ENCODE measurements around the gene PTP4A1. TPM values are rescaled to one million over a fixed set of nuclear protein-coding genes. Genes with fewer than 3 reads are reported as not detected.

The PTP4A1 gene
- total and polyA plus RNA-seq, 2 of the 13 experiments (the other 11 are each of a cell fraction or from before 2014, with no cell fraction given), result 141 to 376 TPM

DNA sequence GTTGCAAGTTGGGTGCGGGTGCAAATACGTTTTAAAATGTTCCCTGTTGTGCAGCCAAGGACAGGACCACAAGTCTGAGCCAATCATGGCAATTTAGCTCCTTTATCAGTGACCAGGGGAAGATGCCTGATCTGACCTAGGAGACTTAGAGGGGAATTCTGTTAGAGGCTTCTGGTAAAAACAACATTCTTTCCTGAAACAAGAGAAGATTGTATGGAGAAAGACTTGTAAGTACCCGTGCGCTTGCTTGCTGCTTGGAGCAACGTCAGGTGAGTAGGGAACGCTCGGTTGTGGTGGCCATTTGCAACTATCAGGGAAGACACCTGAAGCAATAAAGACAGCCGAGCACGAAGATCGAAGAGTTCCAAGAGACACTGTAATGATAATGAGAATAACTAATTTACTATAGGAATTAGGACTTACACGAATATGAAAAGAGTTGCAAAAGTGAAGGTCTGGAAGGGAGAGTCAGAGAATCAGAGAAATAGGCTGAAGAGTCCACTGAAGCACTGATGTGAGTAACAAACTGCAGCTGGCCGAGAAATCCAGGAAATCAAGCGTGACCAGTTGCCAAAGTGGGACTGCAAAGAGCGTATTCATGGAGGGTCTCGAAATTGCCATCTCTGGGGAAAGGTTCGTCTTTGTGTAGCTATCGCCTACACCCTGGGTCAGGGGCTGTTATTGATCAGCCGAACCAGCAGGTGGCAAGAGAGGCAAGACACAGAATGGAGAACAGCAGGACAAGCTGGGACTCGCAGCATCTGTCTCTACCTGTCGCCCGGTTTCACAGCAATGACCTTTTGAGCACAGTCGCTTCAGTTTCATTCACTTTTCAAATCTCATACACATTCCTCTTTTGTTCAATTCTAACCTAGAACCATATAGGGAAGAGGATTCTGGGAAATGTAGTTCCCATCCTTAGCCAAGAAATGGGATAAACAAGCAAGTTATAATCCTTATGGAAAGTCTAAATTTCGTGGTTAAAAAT lies 26.1 kb downstream of the PTP4A1 start (continued):
- TF ChIP-seq ZFY (CRISPR knock-in tag; IDR thresholded peaks at IDR 0.05) (peak; percentile 41; the same call in 1 of the 2 replicates), MED8 (CRISPR knock-in tag; IDR thresholded peaks at IDR 0.05; ENCODE audit: insufficient replicate concordance) (no peak), MYNN (CRISPR knock-in tag; IDR thresholded peaks at IDR 0.05; ENCODE audit: low read depth) (0 out of 2 replicates have a peak, but pooled peaks have one; percentile 21), DDIT3 (CRISPR knock-in tag; IDR thresholded peaks at IDR 0.05) (no peak), MIXL1 (CRISPR knock-in tag; IDR thresholded peaks at IDR 0.05) (peak; percentile 52; the same call in 1 of the 2 replicates), ZNF746 (CRISPR knock-in tag; IDR thresholded peaks at IDR 0.05) (no peak), SP2 (CRISPR knock-in tag; IDR thresholded peaks at IDR 0.05) (no peak), ZNF224 (CRISPR knock-in tag; IDR thresholded peaks at IDR 0.05) (no peak), REPIN1 (CRISPR knock-in tag; IDR thresholded peaks at IDR 0.05; ENCODE audit: borderline replicate concordance, low read depth) (peak; percentile 90), ZNF501 (CRISPR knock-in tag; IDR thresholded peaks at IDR 0.05) (peak; percentile 87), ZBTB3 (CRISPR knock-in tag; IDR thresholded peaks at IDR 0.05; ENCODE audit: borderline replicate concordance, low read depth) (no peak), HNF1B (CRISPR knock-in tag; IDR thresholded peaks at IDR 0.05) (peak; percentile 74), ZNF724P (CRISPR knock-in tag; IDR thresholded peaks at IDR 0.05; ENCODE audit: borderline replicate concordance) (no peak), HOXD1 (CRISPR knock-in tag; IDR thresholded peaks at IDR 0.05) (no peak), ZSCAN20 (CRISPR knock-in tag; IDR thresholded peaks at IDR 0.05; ENCODE audit: borderline replicate concordance) (peak; percentile 54; the same call in 1 of the 2 replicates), ZNF296 (CRISPR knock-in tag; conservative IDR thresholded peaks at IDR 0.05) (no peak), ZNF703 (CRISPR knock-in tag; IDR thresholded peaks at IDR 0.05; ENCODE audit: borderline replicate concordance) (no peak), TCF7 (IDR thresholded peaks at IDR 0.05; ENCODE audit: low read depth) (no peak), ZNF180 (CRISPR knock-in tag; IDR thresholded peaks at IDR 0.05; ENCODE audit: borderline replicate concordance, low read depth) (no peak), NAIF1 (CRISPR knock-in tag; IDR thresholded peaks at IDR 0.05; ENCODE audit: borderline replicate concordance) (peak; percentile 66; the same call in 1 of the 2 replicates), REL (CRISPR knock-in tag; conservative IDR thresholded peaks at IDR 0.05) (peak; percentile 79; the same call in 1 of the 2 replicates), PAF1 (CRISPR knock-in tag; IDR thresholded peaks at IDR 0.05) (no peak)
- TF ChIP-seq, protein P1, sequence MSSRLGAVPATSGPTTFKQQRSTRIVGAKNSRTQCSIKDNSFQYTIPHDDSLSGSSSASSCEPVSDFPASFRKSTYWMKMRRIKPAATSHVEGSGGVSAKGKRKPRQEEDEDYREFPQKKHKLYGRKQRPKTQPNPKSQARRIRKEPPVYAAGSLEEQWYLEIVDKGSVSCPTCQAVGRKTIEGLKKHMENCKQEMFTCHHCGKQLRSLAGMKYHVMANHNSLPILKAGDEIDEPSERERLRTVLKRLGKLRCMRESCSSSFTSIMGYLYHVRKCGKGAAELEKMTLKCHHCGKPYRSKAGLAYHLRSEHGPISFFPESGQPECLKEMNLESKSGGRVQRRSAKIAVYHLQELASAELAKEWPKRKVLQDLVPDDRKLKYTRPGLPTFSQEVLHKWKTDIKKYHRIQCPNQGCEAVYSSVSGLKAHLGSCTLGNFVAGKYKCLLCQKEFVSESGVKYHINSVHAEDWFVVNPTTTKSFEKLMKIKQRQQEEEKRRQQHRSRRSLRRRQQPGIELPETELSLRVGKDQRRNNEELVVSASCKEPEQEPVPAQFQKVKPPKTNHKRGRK (CRISPR knock-in tag; IDR thresholded peaks at IDR 0.05), result no peak
- TF ChIP-seq, protein P2, sequence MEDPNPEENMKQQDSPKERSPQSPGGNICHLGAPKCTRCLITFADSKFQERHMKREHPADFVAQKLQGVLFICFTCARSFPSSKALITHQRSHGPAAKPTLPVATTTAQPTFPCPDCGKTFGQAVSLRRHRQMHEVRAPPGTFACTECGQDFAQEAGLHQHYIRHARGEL (CRISPR knock-in tag; IDR thresholded peaks at IDR 0.05), result no peak
- TF ChIP-seq, protein P3, sequence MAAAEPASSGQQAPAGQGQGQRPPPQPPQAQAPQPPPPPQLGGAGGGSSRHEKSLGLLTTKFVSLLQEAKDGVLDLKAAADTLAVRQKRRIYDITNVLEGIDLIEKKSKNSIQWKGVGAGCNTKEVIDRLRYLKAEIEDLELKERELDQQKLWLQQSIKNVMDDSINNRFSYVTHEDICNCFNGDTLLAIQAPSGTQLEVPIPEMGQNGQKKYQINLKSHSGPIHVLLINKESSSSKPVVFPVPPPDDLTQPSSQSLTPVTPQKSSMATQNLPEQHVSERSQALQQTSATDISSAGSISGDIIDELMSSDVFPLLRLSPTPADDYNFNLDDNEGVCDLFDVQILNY (CRISPR knock-in tag; conservative IDR thresholded peaks at IDR 0.05), result no peak
